GM18507 (cell line): ENCODE data around the gene MYCBPAP.

Experiments
- DNase-seq: peaks from one replicate; pipeline ENCODE4 v3.0.0; 2011; ENCODE audit warnings: low read depth; ENCODE audit not compliant: insufficient read length; ENCODE audit errors: extremely low spot score
- FAIRE-seq: peaks from 2 replicates; lab custom pipeline; 2011; peaks lifted over from hg19 to GRCh38; lab: Jason Lieb, UNC

Gene MYCBPAP

DNA sequence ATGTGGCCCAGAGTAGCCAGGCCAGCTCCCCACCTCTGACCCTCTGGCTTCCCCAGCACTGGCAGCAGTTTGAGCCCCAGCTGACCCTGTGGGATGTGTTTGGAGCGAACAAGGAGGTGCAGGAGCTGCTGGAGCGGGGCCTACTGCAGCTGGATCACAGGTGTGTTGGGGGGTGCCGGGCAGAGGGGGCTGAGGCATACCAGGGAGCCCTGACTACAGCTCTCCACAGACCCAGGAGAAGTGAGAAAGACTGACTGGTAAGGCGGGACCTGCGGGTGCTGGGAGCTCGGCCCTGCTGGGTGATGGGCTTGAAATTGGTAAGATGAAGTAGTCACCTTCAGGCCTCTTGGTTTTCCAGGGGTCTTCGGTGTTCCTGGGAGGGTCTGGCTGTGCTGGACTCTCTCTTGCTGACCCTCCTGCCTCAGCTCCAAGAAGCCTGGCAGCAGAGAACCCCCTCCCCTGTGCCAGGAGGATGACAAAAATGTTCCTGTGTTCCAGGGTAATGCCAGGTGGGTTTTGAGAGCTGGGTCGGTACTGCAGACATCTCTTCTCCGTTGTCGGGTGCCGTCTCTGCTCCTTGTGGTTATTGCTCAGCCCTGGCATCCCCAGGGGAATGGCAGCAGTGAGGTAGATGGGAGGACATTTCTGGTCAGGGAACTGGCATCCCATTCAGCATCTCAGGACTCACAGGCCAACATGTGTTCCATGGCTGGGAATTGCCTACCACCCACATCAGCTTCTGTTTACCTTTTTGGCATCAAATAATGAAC, 23.7 kb upstream of the MYCBPAP start:
- FAIRE-seq: no peak
- no peak for DNase-seq

DNA sequence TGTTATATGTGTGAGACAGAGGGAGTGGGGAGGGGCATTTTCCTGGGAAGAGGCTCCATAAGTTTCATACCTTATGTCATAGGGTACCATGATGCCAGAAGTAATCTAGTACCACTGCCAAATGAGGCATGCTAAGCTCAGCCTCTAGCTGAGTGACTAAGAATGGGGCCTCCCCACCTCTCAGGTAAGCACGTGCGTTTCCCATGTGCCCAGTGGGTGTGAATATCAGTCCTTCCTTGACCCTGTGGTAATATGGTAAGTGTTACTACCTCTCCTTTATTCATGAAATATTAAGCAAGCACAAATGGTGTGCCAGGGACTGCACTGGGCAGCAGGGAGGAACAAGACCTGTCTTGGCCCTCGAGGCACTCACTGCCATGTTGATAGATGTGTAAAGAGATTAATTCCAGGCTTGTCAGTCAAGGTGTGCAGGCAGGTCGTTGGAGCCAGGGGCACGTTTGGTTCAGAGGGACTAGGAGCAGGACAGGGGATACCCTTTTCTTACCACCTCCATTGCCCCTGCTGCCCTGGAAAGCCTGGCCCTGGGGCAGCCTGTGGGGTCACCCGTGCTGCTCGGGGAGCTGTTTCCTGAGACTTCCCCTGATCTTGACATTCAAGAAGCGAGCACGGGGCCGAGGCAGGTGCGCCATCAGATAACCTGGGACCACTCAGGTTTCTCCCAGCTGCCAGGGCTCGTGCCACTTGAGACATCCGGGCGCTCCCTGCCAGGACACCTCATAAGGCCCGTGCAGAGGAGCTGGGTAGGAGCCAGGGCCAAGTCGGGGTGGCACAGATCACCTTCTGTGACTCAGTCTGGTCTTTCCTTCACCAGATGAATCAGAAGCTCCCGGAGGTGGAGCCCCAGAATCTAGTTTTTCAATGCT, 20.8 kb upstream of the MYCBPAP start:
- no peak for DNase-seq
- no peak for FAIRE-seq

DNA sequence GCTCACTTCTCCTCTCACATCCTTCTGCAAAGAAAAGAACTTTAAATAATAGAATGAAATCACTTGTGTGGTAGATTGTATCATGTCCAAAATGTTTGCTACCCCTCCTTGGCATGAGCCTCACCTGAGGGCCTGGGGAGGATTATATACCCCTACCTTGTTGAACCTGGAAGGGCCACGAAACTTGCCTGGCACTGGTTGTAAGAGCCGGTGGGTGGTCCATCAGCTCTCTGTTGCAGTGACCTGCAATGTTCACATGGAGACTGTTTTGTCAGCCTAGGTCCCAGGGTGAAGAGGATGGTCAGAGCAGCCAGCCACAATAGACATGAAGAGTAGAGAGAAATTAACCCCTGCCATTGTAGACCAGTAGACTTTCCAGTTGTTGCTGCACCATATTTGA, 19.4 kb upstream of the MYCBPAP start:
- DNase-seq: no peak
- FAIRE-seq: no peak

DNA sequence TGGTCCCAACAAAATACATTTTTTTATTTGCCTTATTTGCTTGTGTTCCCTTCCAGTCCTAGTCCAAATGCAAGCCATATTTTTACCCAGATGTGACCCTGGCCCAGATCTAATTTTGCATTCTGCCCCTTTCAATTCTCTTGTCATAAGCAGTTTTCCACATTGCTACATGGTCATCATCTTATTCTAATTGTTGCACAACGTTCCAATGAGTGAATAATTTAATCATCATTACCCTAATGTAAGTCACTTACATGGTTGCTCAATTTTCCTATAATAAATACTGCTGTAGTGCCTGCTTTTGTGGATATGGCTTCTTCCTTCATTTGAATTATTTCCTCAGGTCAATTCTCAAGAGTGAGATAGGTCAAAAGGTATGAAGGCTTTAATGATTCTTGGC, 16.7 kb upstream of the MYCBPAP start:
- FAIRE-seq: no peak
- no peak for DNase-seq

DNA sequence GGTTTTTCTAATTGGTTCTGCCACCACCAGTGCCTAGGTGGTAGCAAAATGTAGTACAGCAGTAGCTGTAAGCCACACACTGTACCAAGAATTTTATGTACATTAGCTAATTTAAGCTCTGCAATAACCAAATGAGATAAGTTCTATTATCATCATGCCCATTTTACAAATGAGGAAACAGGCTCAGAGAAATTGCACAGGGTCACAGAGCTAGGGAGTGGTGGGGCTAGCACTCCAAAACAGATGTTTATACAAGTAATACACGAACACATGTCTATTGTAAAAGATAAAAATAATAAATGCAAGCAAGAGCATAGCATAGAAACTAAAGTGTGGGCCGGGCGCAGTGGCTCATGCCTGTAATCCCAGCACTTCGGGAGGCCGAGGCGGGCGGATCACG, 16.0 kb upstream of the MYCBPAP start:
- FAIRE-seq: no peak

DNA sequence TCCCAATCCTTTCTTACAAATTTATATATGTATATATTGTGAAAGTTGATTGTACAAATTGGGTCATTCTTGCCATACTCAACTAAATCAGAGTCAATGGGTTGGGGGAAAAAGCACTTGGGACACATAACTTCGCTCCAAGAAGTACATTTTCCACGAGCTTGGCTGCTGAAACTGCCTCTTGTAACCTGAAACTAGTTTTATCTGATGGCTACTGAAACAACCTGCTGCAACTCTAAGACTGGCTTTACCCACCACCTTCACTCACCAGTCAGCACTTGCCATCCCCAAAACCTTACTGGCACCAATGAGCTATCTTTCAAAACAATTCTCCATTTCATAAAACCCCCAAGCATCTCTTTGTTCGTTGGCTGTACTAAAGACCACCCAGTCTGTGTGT, 14.5 kb upstream of the MYCBPAP start:
- no peak for DNase-seq

More for the DNA sequence above, 16.0 kb upstream of the MYCBPAP start:
- DNase-seq: no peak

DNA sequence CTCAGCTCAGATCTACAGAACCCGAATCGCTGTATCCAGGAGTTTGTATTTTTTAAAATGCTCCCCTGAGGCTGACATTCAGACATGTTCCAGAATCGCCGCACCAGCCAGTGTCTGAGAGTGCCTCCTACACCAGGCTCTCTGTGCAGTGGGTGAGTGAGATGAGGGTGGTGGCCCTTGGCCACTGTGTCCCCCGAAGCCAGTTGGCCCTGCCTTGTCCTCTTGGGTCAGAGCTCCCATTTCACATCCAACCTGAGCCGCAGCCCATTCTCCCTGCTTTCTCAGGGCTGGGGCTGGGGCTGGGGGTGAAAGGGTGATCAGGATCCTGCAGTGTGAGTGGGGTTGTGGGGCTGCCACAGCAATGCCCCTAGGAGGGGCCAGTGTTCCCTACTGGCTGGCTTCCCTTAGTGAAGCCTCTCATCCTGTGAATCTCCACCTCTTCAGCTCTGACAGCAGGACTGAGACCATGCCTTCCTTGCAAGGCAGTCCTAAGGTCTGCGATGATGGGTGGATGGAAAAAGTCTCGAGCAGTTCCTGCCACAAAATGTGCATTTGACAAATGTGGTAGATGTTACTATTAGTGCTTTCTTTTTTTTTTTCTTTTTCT, 12.9 kb upstream of the MYCBPAP start:
- FAIRE-seq: no peak
- no peak for DNase-seq

More for the DNA sequence above, 14.5 kb upstream of the MYCBPAP start:
- no peak for FAIRE-seq

DNA sequence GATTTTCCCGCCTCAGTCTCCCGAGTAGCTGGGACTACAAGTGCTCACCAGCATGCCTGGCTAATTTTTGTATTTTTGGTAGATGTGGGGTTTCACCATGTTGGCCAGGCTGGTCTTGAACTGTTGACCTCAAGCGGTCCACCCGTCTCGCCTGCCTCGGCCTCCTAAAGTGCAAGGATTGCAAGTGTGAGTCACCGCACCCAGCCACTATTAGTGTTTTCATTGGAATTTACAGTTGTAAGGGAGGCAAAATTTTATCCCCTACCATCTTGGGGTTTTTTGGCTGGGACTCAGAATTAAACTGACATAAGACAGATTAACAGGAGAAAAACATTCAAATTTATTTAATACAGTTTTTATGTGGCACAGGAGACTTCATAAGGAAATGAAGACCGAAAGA, 12.3 kb upstream of the MYCBPAP start:
- DNase-seq: no peak
- FAIRE-seq: no peak

DNA sequence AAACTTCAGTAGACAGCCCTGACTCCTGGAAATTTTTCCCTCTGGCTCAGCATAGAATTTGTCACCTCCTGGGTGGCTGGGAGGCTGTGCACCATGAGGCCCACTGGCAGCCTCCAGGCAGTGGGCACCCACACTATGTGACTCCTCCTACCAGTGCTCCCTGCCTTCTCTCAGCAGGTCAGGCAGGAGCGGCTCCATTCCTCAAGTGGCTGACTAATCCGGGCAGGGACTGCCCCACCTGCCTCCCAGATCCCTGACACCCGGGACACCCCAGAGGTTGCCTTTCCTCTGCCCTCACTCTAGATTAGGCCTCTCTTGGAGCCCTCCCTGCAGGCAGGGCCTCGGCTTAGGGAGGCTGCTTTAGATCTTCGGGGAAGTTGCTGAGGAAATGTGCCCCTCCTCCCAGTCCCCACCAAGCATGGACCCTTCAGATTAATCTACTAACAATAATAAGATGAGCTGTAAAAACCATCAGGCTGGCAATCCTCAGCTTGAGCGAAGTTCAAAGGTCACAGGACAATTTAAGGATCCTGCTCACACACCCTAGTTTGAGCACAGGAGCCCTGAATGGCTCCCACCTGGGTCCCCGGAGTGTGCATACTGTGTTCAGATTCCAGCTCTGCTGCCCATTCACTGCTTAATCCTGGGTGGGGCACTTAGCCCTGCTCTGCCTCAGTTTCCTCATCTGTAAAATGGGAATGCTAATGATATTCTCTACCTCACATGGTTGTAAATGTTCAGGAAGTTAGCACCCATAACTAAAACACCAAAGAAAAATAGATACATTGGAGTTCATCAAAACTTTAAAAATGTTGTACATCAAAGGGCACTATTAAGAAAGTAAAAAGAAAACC, 10.0 kb upstream of the MYCBPAP start:
- DNase-seq (no peak), FAIRE-seq (no peak)

DNA sequence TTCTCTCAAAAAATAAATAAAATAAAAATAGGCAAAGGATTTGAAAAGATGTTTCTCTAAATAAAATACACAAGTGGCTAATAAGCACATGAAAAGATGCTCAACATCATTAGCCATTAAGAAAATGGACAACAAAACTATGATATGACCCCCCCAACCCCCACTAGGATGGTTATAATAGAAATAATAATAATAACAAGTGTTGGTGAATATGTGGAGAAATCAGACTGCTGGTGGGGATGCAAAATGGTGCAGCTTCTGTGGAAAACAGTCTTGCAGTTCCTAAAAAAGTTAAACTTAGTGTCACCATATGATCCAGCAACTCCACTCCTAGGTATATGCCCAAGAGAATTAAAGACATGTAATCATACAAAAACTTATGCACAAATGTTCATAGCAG, 9.0 kb upstream of the MYCBPAP start:
- FAIRE-seq: no peak
- no peak for DNase-seq

DNA sequence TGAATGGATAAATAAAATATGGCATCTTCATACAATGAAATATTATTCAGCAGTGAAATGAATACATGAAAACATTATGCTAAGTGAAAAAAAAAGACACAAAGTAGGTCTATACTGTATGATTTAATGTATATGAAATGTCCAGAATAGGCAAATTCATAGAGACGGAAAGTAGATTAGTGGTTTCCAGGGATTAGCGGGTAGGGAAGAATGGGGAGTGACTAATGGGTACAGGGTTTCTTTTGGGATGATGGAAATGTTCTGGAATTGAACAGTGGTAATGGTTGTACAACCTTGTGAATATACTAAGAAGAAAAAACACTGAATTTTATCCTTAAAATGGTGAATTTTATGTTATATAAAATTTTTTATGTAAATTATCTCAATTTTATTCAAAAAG, 8.5 kb upstream of the MYCBPAP start:
- no peak for DNase-seq
- FAIRE-seq: no peak

DNA sequence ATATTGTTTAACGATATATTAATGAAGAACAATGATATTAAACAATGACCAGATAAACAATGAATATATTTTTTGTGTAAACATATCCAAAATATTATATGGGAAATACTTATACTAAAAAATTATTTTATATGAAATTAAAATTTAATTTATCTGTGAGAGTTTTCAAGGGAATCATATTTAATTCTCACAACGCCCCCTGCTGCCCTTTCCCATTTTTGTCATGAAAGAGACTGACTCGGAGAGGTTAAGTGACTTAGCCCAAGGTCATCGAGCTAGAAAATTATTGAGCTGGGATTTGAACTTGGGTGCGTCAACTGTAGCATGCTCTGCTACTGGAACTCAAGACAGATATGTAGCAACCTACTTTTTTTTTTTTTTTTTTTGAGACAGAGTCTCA, 7.2 kb upstream of the MYCBPAP start:
- DNase-seq: no peak
- no peak for FAIRE-seq

DNA sequence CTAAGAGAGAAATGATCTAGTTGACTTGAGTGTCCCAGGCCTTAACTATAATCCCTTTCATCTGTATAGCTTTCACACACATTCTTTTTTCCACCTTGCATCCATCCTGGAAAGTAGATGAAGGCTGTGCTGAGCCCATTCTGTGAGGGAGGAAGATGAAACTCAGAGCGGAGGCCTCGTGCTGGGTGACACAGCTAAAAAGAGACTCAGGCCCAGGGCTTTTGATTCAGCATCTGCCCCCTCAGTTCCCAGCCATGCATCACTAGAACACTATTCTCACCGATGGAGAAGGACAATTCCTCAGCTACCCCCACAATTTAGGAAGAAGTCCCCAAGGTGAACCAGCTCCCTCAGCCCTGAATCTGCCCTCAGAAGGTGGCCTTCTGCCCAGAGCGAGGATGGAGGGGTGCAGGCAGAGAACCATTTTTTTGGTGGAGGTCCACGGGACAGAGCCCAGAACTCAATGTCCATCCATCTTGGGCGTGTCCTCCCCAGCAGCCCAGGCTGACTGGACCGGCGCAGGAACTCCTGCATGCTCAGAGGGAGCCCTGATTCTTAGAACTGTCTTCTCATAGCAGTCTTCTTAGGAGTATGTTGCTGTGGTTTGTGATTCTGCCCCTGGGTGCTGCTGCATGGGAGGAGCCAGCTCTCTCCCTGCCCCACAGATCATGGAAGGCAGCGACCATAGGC, 5.8 kb upstream of the MYCBPAP start:
- FAIRE-seq: no peak
- no peak for DNase-seq

DNA sequence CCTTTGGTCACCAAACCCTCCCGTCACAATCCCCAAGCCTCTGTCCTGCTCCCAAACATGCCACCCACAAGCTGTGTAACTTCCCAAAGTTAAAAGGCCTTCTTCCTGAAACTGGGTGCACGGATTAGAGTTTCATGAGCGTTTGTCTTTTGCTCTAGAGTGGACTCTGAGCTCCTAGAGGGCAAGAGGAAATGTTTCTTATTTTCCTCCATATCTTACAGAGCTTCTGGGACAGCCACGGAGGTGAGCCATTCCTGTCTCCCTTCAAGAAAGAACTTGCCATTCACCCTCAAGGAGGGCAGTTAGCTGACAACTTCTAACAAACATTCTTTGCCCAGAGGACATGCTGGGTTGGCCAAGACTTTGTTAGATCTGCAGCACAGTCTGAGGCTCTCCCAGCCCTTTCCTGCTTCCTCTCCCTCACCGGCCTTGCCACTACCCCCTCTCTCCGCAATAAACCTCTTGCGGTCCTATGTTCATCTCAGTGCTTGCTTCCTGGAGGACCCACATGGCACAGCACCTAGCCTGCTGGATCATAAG, 2.6 kb upstream of the MYCBPAP start:
- FAIRE-seq: no peak
- no peak for DNase-seq

DNA sequence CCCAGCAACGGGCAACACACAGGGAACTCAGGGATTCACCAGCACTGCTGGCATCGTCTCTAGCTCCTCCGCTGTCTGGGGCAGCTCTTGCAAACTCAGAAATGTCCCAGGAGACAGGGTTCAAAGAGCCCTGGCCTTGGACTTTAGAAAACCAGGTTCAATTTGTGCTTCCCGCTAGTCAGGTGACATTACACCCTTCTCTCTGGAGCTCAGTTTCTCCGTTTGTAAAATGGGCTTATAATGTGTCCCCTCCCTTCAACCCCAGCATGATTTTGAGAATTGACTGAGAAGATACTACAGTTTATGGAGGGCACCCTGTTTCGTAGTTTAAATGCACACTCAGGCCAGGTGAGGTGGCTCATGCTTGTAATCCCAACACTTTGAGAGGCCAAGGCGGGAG, 1.9 kb upstream of the MYCBPAP start:
- FAIRE-seq (no peak), DNase-seq (no peak)

DNA sequence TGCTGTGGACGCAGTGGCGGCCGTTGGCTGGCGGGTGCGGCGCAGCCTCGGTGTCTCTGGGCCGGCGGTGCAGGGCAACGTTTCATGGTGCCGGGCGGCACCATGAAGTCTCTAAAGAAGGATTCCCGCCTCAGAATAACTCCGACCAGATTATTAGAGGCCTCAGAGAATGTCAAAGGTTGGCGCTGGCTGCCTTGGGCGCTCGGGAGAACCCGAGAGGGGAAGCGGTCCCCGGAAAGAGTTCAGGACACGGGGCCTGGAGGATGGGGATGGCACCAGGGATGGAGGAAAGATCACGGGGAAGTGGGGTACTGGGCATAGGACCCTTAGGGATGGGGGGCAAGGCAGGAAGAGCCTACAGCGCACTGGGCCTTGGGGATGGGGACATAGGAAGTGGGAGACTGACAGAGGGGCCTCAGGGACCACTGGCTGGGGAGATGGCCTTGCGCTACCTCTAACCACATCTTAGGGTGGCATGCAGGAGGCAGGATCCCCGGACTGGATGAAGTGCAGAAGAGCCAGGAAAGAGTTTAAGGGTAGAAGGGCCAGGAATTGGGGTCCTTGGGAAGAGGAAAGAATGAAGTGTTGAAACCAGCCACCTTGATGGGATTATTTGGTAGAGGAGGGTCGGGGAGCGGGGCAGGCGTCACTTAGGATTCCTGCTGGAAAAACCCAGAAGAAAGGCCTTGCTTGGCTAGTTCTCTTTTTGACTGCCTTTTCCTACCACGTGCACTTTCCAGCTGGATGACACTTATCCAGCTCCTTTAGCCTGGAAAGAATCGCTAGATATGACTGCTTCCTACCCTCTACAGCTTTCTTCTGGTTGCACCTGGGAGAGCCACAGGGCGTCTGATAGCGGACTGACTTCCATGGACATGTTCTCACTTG, 578 bp downstream of the MYCBPAP start:
- no peak for FAIRE-seq
- no peak for DNase-seq

DNA sequence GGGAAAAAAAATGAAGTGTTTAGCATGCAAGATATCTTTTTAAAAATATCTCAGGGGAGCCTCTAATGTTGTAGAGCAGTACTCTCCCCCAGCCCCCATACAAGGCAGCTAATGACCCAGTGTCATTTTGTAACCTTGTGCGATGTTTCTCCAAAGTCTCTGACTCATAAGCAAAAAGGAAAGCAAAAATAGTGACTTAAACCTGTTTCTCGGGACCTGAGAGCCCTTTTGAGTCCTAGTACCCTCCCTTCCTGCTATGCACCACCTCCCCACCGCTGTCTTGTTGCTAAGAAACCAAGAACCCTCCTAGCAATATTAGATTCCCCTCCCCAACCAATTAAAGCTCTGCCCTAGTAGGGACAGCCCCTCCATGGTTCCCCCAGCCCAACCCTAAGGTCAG, 2.8 kb downstream of the MYCBPAP start:
- FAIRE-seq: peak; percentile 91
- DNase-seq: peak; percentile 70

DNA sequence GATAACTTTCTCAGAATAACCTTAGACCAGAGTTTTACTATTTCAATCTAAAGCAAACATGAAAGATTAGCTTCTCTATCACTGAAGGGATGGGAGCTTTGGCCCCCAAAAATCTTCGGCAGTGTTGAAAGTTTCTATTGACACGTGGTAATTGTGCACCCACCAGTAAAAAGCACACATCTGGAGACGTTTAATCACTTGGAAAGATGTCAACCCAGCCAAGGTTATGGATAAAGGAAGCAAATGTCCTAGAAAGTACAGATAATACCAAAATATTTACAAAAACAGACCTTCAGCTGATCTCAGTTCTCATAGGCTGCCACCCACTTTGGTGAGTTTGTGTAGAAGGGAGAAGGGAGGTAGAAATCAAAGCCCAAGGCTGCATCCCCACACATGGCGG, 5.3 kb downstream of the MYCBPAP start:
- DNase-seq: no peak
- no peak for FAIRE-seq
